ENCODE measurements around the gene BCAR3. TPM values are rescaled to one million over a fixed set of nuclear protein-coding genes. Genes with fewer than 3 reads are reported as not detected.

BCAR3 gene
- total RNA-seq, 1 experiment from 2014 or later, result 37.5 TPM

DNA sequence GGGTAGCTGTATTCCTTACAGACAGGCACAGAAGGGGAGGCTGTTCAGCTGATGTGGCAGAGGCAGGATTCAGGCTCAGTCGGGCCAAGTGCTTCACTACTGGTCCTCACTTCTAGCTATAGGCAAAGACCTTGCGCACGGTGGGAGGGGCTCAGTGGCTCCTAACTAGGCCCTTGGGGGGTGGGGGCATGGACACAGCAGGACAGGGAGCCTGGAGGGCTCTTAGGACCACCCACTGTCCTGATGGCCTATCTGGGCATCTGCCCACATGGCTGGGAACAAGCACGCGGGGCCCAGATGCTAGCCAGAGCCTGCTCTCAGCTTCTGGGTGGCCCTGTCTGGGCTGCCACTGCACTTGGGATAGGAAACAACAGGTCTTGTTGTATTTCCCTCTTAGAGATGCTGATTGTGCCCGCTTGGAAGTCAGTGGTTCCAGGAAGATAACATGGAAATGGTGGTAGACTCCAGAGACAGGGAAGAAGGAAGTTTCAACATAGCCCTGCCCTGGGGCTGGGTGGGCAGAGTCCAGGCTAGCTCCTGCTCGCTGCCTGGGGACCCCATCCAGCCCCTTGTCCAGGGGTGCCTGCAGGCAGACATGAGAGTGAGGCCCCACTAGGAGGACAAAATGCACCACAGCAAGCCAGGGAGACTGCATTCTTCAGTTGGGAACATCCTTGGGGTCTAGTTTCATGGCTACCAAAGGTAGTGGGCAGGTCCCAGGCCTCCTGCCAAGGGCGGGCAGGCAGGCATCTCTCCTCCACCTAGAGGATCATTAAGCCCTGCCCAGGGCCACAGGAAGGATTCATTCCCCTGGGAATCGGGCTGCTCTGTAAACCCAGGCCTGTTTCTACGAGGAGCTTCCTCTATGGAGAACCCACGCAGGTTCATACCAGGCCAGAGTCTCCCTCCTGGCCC lies 102.5 kb downstream of the BCAR3 start:
- no peak for DNase-seq (ENCODE audit: low read depth)
- in situ Hi-C loops (cut with HindIII; ENCODE audit: low pct_unique_long_range_greater_than_20kb, low sequenced_read_pairs), result no loop called here

- DNase-seq (ENCODE audit: low read depth), result no peak
- in situ Hi-C loops (cut with HindIII; ENCODE audit: low pct_unique_long_range_greater_than_20kb, low sequenced_read_pairs), result no loop called here
Measured at GRCh38 chr1:93578433-93578830, 103.2 kb downstream of the BCAR3 start.

DNA sequence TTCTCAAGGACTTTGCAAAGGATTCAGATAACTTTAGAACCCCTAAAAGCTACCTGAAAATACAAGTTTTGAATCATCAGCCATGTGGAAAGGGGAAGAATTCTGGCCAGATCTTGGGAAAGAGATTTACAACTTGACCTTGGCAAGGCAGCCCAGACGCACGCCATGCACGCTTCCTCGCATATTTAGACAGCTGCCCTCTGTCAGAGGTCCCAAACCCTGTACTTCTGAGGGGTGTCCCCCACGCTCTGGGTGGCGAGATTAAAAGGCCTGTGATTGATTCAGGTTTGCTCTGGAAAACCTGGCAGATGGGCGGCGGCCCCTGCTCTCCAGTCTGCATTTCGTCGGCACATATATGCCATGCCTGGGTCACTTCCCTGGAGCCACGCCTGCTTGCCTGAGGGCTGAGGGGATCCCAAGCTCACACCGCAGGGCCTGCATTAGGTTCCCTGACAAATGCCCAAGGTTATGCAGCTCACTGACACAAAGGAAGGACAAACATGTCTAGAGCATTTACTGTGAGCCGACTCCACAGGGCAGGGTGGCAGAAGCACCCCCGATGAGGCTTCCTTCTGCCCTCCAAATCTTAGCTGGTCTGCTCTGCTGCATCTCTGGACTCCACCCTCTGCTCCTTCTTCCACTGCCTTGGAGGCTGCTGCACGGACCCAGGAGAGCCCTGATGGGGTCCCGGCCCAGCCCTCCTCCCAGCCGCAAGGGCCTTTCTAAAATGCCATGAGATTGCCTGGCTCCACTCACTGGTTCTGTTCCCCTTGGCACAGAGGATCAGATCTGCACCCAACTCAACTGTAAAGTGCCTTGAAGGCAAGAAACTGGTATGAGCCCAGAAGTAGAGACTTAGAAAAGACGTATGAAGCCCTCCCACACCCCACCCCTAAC lies 103.9 kb downstream of the BCAR3 start:
- in situ Hi-C loops (cut with HindIII; ENCODE audit: low pct_unique_long_range_greater_than_20kb, low sequenced_read_pairs), result no loop called here
- no peak for DNase-seq (ENCODE audit: low read depth)

DNA sequence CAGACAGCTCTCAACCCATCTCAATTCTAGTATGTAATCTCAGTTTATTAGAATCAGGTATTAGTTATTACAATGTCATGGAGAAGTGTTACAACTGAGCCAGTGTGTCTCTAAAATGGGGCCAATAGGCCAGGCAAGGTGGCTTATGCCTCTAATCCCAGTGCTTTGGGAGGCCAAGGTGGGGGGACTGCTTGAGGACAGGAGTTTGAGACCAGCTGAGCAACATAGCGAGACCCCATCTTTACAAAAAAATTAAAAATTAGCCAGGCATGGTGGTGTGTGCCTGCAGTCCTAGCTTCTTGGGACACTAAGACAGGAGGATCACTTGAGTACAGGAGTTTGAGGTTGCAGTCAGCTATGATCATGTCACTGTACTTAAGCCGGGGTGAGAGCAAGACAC lies 104.9 kb downstream of the BCAR3 start:
- no peak for DNase-seq (ENCODE audit: low read depth)
- in situ Hi-C loops (cut with HindIII; ENCODE audit: low pct_unique_long_range_greater_than_20kb, low sequenced_read_pairs), result no loop called here

GRCh38 chr1:93576346-93576745 lies 105.3 kb downstream of the BCAR3 start:
- in situ Hi-C loops (cut with HindIII; ENCODE audit: low pct_unique_long_range_greater_than_20kb, low sequenced_read_pairs), result no loop called here
- DNase-seq (ENCODE audit: low read depth), result no peak

DNA sequence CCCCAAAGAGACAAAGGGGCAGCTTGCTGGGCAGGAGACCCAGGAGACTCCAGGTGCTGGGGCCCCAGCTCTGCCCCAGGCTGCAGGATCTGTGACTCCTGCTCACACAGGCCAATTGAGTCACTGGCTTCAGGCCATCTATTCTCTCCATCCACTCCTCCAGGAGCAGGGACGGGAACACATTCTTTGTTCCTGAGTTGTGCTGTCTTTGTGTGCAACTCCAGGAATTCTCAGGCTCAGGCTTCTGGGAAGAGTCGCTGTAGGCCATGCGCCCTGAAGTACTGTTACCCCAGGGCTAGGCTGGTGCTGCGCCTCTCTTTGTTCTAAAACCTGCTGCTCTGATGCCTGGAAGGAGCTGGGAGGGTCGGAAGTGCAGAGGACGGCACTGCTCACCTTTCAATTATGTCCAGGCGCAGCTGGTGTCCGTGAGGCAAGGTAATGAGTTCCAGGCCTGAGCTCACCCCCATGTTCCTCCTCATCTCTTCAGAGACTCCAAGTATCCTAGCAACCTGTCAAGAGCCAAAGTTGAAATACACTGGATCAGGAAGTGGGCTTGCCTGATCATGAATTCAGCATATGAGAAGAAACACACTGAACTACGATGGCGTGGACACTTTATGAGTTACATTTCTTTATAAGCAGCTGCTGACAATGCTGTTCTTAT lies 105.9 kb downstream of the BCAR3 start:
- in situ Hi-C loops (cut with HindIII; ENCODE audit: low pct_unique_long_range_greater_than_20kb, low sequenced_read_pairs), result no loop called here
- DNase-seq (ENCODE audit: low read depth), result no peak

- in situ Hi-C loops (cut with HindIII; ENCODE audit: low pct_unique_long_range_greater_than_20kb, low sequenced_read_pairs), result no loop called here
- DNase-seq (ENCODE audit: low read depth), result no peak
Measured at GRCh38 chr1:93574991-93575390, 106.6 kb downstream of the BCAR3 start.

GRCh38 chr1:93574511-93574910 lies 107.1 kb downstream of the BCAR3 start:
- in situ Hi-C loops (cut with HindIII; ENCODE audit: low pct_unique_long_range_greater_than_20kb, low sequenced_read_pairs), result no loop called here

GRCh38 chr1:93573940-93574469 lies 107.6 kb downstream of the BCAR3 start:
- no peak for DNase-seq (ENCODE audit: low read depth)
- in situ Hi-C loops (cut with HindIII; ENCODE audit: low pct_unique_long_range_greater_than_20kb, low sequenced_read_pairs), result no loop called here

More at GRCh38 chr1:93574511-93574910, 107.1 kb downstream of the BCAR3 start:
- DNase-seq (ENCODE audit: low read depth), result no peak

DNA sequence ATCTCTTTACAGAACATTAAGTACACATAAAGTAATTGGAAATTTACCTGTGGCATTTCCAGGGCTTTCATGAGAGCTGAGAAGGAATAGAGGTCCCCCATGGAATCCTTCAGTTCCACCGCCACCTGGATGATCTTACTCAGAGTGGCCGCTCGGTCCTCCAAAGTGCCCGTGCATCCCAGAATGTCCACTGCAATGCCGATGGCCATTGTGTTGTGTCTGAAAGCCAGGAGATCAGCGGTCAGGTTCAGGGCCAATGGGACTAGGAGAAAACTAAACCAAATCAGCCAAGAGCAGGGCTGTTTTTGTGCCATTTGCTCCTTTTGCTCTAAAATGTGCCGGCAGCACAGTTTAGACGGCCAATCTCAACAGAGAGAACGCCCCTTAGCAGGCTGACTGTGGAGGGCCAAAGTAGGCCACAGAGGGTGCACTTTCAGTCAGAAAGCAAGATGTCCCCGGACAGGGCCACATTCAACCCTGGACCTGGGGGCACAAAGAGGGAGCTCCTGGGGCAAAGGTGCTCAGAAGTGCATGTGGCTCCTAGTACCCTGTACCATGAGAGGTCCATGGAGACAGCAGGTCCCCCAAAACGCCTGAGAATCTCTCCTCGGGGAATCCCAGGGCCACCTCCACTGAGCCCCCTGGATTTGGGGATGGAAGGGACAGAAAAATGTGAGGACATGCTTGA lies 109.9 kb downstream of the BCAR3 start:
- no peak for DNase-seq (ENCODE audit: low read depth)
- in situ Hi-C loops (cut with HindIII; ENCODE audit: low pct_unique_long_range_greater_than_20kb, low sequenced_read_pairs), result no loop called here

- no peak for DNase-seq (ENCODE audit: low read depth)
- in situ Hi-C loops (cut with HindIII; ENCODE audit: low pct_unique_long_range_greater_than_20kb, low sequenced_read_pairs), result no loop called here
Measured at GRCh38 chr1:93569489-93569888, 112.1 kb downstream of the BCAR3 start.

GRCh38 chr1:93567255-93567918 lies 114.2 kb downstream of the BCAR3 start:
- DNase-seq (ENCODE audit: low read depth), result peak; percentile 33
- in situ Hi-C loops (cut with HindIII; ENCODE audit: low pct_unique_long_range_greater_than_20kb, low sequenced_read_pairs), result no loop called here

- in situ Hi-C loops (cut with HindIII; ENCODE audit: low pct_unique_long_range_greater_than_20kb, low sequenced_read_pairs), result no loop called here
- no peak for DNase-seq (ENCODE audit: low read depth)
Measured at GRCh38 chr1:93566227-93566626, 115.4 kb downstream of the BCAR3 start.

DNA sequence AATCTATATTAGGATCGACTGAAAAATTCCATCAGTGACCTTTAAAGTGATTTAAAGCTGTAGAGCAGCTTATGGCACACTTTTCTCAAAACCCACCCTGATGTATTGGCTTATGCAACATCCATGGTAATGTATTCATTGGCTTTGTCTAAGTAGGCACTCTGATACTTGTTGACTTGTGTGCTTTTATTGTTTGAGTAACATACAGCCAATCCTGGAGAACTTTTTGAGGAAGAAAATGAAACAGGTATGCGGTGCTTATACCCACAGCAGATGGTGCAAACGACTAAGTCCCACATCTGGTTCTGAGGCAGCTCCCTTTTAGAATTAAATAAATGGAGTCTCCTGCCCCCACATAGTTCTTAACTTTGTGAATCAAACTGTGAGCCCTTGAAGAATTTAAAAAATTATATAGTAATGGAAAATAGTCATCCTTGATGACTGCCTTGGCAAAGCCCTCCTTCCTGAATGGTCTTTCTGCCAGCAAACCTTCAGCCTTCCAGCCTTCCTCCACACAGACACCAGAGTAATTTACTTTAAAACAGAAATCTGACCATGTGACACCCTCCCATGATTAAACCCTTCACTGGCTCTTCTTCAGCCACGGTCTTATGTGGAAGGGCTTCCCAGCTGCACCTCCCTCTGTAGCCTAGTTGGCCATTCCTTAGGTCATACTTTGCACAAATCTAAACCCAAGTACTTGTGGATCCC lies 116.0 kb downstream of the BCAR3 start:
- no peak for DNase-seq (ENCODE audit: low read depth)
- in situ Hi-C loops (cut with HindIII; ENCODE audit: low pct_unique_long_range_greater_than_20kb, low sequenced_read_pairs), result no loop called here

- in situ Hi-C loops (cut with HindIII; ENCODE audit: low pct_unique_long_range_greater_than_20kb, low sequenced_read_pairs), result no loop called here
- DNase-seq (ENCODE audit: low read depth), result no peak
Measured at GRCh38 chr1:93559695-93560094, 121.9 kb downstream of the BCAR3 start.

GRCh38 chr1:93559045-93559444 lies 122.6 kb downstream of the BCAR3 start:
- in situ Hi-C loops (cut with HindIII; ENCODE audit: low pct_unique_long_range_greater_than_20kb, low sequenced_read_pairs), result no loop called here
- no peak for DNase-seq (ENCODE audit: low read depth)

GRCh38 chr1:93556291-93556690 lies 125.3 kb downstream of the BCAR3 start:
- in situ Hi-C loops (cut with HindIII; ENCODE audit: low pct_unique_long_range_greater_than_20kb, low sequenced_read_pairs), result no loop called here
- DNase-seq (ENCODE audit: low read depth), result no peak
